NCI-H1417 (cell line): Measurements from ENCODE around the gene ACOT11.

Experiments
- DNase-seq, 3 experiments: peaks; one replicate each; lab custom pipeline; 2025; lab: John Stamatoyannopoulos, UW

ACOT11 gene

DNA sequence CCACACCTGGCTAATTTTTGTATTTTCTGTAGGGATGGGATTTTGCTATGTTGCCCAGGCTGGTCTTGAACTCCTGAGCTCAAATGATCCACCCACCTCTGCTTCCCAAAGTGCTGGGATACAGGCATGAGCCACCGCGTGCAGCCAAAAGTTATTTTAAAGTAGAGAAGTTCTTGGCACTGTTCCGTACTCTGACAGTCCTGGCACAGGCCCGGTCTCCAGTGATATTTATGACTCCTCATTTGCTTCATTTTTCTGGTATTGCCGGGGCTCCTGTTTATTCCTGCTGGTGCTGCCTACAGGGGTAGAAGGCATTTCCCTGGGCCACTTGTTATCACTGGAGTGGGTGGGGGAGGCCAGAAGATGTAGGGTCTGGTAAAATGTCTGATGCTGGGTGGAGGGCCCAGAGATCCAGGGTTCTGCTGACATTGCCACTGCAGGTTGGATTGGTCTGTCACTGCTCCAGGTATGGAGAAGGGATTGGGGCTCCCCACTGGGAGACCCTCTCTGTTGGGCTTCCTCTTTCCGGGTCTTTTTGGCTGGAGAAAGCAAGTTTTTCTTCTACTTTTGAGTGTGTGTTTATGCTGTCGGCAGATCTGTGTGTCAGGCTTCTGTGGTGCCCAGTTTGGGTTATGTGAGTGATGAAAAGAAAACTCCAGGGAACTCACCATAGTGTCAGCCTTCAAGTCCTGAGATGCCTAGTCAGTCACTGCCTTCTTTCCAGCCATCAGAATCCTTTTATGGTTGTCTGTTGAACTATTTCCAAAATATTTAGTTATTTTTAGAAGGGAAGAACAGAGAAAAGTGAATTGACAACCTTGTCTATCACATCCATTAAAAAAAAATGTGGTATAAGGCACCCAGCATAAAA is 98.0 kb downstream of the ACOT11 start:
- DNase-seq = no peak

DNA sequence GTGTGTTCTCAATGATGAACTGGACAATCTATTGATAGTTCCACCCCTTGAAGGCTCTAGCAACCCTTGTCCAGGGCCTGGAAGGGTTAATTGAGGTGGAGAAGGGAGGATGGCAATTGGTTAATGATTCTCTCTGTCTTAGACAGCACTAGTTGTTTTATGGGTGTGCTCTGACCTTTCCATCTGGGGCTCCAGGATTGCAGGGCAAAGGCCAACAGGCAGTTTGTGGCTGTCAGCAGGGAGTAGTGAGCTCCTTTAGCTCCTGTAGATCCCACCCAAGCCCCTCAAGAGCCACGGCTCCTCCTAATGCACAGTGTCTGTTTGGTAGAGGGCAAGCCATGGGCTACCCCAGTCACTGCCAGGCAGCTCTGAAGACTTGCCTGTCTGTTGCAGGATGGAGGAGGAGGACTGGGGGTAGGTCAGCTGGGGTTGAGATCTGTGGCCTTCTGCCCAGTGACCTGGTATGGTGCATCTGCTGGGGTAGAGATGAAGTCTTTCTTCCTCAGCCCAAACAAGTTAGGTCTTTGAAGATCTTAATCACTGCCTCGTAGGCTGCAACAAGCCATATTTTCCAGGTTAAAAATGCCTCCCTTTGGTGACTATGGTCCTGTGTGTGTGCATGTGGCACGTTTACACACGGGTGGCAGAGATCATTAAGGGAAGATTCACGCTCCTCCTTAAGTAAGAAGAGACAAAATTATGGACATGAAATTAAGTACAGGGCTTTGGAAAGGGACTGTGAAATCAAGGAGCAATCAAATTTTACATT is 101.3 kb downstream of the ACOT11 start:
- DNase-seq = no peak

DNA sequence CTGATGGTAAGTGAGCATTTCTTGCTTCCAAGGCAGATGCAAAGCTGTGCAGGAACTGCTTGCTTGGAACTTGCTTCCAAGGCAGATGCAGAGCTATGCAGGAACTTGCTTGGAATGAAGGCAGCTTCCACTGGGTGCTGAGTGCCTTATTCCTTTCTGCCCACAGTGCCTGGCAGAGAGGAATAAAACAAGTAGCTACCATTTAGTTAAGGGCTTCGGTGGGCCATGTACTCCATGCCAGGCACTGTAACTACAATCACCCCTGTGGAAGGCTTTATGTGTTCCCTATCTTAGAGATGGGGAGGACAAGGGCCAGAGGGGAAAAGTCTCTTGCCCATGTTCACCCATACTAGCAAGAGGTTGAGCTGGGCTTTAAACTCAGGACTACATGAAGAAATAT is 101.9 kb downstream of the ACOT11 start:
- DNase-seq = no peak

DNA sequence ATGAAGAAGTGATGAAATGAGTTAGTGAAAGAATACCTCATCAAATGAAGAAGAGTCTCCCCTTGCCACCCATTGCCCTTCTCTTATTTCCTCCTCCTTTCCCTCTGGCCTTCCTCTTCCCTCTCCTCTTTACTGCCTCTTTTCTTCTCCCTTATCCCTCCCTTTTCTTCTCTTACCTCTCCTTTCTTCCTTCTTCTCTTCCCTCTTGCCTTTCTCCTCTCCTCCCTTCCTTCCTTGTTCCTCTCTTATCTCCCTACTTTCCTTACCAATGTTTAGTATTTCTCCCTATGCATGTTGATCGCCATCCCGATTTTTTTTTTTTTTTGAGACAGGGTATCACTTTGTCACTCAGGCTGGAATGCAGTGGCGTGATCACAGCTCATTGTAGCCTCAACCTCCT is 102.4 kb downstream of the ACOT11 start:
- no peak for DNase-seq

DNA sequence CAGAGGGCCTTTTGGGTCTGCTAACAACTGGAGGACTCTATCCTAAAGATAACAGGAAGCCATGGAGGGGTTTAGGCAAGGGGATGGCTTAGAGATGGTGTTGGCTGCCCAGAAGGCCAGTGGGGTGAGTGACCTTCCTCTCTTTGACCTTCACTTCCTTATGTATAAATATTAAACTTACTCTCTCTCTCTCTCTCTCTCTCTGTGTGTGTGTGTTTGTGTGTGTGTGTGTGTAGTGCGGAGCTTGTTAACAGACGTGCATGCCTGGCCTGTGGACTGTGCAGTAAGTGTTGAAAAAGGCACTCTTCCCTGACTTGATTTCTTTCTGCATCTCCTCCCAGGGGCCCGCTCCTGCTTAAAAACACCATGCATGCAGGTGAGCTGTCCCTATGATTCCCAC is 103.6 kb downstream of the ACOT11 start:
- no peak for DNase-seq

DNA sequence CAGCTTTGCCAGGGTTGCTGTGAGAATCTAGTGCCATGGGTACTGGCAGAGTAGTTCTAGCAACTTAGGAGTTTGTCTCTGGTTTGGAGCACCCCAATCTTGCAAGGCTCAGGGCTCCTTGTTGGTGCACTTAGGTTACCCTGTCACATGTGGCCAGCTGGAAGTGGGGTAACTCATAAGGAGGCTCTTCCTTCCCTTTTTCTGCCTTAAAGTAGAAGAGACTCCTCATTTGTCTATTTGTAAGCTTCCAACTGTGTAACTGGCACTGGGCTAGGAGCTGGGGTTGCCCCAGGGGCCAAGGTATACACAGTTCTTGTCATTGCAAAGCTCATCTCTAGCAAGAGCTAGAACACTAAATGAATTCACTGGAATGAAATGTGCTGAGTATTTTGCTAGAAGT is 104.1 kb downstream of the ACOT11 start:
- DNase-seq = no peak

DNA sequence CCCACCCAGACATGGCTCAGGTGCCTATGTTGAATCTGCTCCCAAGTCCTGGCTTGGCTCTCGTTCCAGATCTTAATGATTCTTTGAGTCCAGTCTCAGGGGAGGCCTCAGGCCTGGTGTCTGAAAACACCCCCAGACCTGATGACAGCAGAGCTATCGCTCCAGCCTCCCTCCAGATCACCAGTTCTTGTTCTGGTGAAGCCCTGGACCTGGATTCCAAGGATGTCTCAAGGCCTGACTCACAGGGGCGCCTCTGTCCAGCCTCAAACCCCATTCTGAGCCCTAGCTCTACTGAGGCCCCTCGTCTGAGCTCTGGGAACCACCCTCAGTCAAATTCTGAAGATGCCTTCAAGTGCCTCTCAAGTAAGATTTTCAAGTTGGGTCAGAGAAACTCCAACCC is 105.0 kb downstream of the ACOT11 start:
- no peak for DNase-seq

DNA sequence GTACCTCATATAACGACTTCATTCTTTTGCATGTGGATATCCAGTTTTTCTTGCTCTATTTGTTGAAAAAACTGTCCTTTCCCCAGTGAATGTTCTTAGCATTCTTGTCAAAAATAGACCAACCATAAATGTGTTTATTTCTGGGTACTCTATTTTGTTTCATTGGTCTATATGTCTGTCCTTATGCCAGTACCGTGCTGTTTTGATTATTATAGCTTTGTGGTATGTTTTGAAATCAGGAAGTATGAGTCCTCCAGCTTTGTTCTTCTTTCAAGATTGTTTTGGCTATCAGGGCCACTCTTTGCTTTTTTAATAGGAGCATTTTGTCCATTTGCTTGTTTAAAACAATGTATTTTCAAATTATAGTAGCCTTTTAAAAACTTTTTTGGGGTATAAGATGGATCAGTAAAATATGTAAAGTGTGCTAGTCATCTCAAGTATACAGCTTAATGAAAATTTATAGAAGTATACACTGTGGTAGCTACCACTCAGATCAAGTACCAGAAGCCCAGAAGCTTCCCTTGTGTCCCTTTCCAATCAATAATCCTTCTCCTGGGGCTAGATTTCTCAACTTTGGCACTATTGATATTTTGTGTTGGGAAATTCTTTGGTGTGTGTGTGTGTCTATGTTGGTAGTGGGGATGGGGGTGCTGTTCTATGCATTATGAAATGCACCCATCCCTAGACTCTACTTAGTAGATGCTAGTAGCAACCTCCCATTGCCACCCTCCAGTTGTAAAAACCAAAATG is 110.3 kb downstream of the ACOT11 start:
- DNase-seq = no peak
